Stimulated activated CD4-positive, alpha-beta T cell treated with anti-CD3 and anti-CD28 coated beads, Interleukin-15, amount 100 ng/mL, for 24 hours (primary cell): ENCODE results near the gene MESD.

Source experiments
- DNase-seq: peaks from one replicate; pipeline ENCODE4 v3.0.0-alpha.2; 2020

The MESD gene

DNA sequence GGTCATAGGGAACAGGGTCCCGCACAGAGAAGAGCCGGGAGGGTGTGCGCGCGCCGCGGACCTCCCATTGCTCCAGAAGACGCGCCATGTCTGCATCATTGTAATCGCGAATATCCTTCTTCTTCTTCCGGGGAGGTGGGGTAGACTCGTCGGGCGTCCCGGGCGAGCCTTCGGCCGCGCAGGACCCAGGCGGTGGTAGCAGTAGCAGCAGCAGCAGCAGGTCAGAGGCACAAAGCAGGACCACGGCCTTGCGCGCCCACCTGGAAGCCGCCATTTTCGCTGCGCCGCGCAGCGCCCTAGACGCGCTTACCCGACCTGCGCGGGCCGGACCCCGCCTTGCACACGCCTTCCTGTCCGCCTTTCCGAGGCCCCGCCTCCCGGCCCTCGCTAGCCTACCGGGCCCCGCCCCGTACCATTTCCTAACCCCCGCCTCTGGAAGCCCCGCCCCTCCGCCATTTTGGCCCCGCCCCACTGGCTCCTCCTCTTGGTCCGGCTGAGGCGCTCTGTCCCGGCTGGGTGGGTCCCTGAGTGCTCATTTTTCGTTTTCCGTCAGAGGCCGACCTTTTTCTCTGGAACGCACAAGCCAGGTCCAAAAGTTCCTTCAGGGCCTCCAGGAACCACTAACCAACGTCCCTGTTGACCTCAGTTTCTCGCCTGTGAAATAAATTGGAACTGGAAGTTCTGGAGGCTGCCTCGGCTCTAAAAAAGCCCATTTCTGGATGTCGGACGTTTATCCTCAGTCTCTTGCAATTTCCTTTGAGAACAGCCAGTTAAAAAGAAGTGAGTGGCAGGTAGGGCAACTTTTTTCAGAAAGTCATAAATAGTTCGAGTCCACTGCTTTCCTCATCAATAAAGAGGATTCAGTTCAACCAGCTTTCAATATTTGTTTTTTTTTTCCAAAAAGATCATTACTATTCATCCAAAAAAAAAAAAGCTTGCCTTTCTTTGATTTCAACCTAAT is at the start of gene MESD:
MESD (minus strand) TSS at position 302 of the 961 bp plus-strand sequence; CDS start at position 274, 28 bp downstream.
- peak; percentile 98 for DNase-seq

- DNase-seq, result no peak
These were observed 49.5 kb upstream of the MESD start for GRCh38 chr15:81038975-81039607.

GRCh38 chr15:81037952-81038743 is 48.5 kb upstream of the MESD start:
- no peak for DNase-seq

- DNase-seq, result no peak
These were observed 43.9 kb upstream of the MESD start for GRCh38 chr15:81033508-81033907.

- no peak for DNase-seq
These were observed 43.2 kb upstream of the MESD start for GRCh38 chr15:81032818-81033217.

- no peak for DNase-seq
These were observed 42.7 kb upstream of the MESD start for GRCh38 chr15:81032355-81032754.

- DNase-seq, result no peak
These were observed 41.6 kb upstream of the MESD start for GRCh38 chr15:81031203-81031602.

DNA sequence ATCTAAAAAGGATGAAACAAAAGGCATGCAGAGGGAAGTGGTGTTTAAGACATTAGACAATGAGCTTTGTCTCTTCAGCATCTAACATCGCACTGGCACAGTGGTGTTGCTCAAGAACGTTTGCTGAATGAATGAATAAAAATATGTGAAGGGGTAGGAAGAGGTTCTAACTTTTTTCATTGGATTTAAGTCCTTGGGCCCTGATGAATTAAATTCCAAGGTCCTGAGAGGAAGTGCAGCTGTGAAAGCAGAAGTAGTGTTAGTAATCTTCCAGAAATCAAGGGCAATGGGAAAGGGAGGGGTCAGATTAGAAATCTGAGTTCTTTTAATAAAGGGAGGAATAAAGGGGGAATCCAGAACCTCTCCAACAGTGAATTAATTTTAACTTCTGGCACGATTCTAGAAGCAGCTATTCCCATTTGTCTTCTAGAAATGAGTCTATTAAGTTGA is 40.7 kb upstream of the MESD start:
- no peak for DNase-seq

DNA sequence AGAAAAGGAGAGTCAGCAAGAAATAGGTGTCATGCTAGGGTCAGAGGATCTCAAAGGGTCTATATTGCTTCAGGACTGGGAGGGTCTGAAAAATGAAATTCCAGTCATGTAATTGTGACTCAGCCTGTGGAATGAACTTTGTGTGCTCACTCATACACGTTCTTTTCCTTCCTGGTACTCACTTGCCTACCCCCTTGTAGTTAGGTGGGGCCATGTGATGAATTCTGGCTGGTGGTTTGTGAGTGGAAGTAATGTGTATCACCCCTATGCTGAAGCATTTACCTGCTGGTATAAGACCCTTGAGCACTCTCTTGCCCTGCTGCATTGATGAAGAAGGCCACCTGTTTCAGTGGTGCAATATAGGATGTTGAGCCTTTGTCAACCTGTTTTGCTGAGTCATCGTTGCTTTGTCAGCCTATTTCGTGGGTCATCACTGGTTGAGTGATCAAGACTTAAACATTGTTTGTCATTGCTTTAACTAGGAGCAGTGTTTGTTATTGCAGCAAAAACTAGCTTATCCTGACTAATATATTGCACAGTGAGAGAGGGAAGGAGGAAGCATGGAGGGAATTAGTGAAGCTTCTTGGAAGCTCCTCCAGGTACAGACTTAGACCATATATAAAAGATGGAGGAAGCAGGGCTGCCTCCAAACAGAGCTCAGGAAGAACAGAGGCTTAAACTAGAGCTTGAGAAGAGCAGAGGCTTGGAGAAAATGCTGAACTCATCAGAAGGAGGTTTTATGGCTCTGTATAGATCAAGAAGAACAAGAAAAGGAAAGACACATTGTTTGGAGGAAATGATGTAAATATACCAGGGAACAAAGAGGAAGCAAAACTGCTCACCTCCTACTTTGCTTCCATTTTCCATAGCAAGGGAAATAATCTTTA is 40.0 kb upstream of the MESD start:
- no peak for DNase-seq

- DNase-seq, result no peak
These were observed 37.4 kb upstream of the MESD start for GRCh38 chr15:81026836-81027599.

- DNase-seq, result no peak
These were observed 36.2 kb upstream of the MESD start for GRCh38 chr15:81025721-81026370.

DNA sequence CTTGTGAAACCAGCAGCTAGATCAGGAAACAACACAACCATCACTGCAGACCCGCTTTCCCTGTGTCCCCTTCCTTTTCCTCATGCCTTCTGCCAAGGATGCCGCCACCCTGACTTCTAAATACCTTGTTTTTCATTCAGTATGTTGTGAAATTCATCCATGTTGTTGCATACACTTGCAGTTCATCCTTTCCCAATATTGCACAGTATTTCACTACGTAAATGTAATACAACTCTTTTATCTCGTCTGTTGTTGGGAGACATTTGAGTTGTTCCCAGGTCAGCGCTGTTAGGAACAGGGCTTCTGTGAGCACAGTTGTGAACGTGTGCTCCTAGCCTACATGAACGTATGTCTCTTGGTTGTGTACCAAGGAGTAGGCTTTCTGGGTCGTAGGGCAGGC is 35.3 kb upstream of the MESD start:
- DNase-seq, result no peak

DNA sequence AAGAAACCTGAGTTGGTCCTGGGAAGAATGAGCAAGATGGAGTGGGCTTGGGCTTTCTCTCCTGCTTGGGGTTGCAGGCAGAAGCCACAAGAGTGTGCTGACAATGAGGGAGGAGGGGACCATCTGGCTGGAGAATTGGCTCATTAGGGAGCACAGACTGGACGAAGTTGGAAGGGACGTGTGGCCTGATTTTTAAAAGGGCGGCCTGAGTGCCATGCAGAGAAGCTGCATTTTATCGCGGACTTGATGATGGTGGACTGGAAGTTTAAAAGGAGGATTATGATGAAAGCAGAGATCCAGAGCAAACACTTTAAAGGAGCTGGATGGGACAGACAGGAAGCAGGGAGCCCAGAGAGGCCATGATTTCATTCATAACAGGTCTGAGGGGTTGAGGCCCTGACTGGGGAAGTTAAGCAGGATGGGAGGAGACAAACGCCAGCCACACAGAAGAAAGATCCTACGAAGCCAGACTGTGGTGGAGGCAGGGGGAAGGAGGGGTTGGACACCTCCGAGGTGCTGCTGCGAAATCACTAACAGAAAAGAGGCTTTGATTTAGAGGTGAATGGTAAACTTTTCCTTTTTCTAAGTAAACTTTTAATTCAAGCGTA is 34.8 kb upstream of the MESD start:
- no peak for DNase-seq

GRCh38 chr15:81023483-81024264 is 34.1 kb upstream of the MESD start:
- peak; percentile 47 for DNase-seq

- no peak for DNase-seq
These were observed 31.7 kb upstream of the MESD start for GRCh38 chr15:81021321-81021720.

- DNase-seq, result no peak
These were observed 28.6 kb upstream of the MESD start for GRCh38 chr15:81018197-81018596.

GRCh38 chr15:81016489-81017068 is 27.0 kb upstream of the MESD start:
- DNase-seq, result no peak

GRCh38 chr15:81015621-81016488 is 26.2 kb upstream of the MESD start:
- no peak for DNase-seq
